ENCODE measurements around the gene SS18. TPM values are rescaled to one million over a fixed set of nuclear protein-coding genes. Genes with fewer than 3 reads are reported as not detected.

Gene SS18
- total RNA-seq, 1 donor from 2014 or later, result 60.0 TPM

DNA sequence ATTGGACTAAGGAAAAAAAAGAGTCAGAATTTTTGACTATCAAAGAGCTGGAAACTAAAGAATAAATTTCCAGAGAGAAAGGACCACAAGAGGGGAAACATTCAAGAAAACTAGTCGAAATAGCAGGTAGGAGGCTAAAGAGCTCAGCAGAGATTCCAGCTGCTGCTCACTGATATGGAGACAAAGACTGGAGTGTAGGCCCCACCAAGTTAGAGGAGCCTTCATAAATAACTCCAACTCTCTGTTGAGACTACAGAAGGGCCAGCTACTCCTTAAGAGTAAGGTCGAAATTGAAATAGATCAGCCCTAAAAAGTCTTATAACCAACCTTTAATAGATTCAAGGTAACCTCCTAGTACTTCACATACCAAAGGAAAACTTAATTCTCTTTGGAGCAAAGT, 31.1 kb downstream of the SS18 start:
- peaks cover 44% of the 10 kb centered on the region for H3K36me3 ChIP-seq

DNA sequence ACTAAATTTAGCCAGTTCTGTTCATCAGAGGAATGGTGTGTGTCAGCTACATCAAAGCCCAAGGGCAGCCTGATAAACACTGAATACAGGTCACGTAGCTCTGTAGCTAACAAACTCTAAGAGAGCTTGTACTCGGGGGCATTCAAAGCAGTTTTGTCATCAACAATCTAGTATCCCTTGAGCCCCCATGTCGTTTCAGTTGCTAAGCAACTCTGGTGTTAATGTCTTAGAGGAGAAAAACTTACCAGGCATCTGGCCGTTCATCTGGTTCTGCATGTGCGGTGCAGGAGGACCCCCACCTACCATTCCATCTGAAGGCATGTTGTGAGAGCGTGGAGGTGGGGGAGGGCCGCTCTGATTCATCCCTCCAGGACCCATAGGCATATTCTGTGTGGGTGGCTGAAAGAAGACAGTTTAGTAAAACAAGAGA, 33.1 kb downstream of the SS18 start:
- Histone ChIP-seq H3K4me1 (no peaks in the 10 kb centered on the region), H3K36me3 (peaks cover 55% of the 10 kb centered on the region), H3K27me3 (no peaks in the 10 kb centered on the region), H3K27ac (no peak overlapping the region), H3K4me3 (no peak overlapping the region), H3K9me3 (no peaks in the 10 kb centered on the region)
- intact Hi-C loops (cut with DNase I), result no loop called here
- DNase-seq, result no peak
- ATAC-seq, result no peak
- TF ChIP-seq, protein P1, sequence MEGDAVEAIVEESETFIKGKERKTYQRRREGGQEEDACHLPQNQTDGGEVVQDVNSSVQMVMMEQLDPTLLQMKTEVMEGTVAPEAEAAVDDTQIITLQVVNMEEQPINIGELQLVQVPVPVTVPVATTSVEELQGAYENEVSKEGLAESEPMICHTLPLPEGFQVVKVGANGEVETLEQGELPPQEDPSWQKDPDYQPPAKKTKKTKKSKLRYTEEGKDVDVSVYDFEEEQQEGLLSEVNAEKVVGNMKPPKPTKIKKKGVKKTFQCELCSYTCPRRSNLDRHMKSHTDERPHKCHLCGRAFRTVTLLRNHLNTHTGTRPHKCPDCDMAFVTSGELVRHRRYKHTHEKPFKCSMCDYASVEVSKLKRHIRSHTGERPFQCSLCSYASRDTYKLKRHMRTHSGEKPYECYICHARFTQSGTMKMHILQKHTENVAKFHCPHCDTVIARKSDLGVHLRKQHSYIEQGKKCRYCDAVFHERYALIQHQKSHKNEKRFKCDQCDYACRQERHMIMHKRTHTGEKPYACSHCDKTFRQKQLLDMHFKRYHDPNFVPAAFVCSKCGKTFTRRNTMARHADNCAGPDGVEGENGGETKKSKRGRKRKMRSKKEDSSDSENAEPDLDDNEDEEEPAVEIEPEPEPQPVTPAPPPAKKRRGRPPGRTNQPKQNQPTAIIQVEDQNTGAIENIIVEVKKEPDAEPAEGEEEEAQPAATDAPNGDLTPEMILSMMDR (IDR thresholded peaks at IDR 0.05), result no peak

More for the DNA sequence above, 31.1 kb downstream of the SS18 start:
- DNase-seq (no peak), ATAC-seq (no peak)
- no peak overlapping the region for H3K27ac ChIP-seq
- intact Hi-C loops (cut with DNase I), result no loop called here
- TF ChIP-seq, protein P1 (IDR thresholded peaks at IDR 0.05), result no peak
- H3K9me3 ChIP-seq, result no peaks in the 10 kb centered on the region
- no peak overlapping the region for H3K4me3 ChIP-seq
- no peaks in the 10 kb centered on the region for H3K27me3 ChIP-seq
- H3K4me1 ChIP-seq, result no peaks in the 10 kb centered on the region

DNA sequence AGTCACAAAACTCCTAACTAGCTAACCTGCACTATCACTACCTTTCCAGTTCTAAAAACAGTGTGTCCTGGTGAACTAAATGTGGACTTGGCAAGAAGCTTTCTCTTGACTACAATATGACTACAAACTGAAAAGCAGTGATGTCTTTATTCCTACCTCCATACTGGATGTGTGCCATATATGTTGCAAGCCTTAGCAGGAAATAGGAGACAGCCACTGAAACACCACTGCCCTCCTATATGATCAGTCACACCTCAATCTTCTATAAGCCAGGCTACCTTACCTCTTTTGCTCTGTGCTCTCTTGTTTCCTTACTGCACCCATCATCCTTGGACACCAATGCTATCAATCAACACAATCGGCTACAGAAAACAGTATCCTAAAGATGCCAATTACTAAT, 34.1 kb downstream of the SS18 start:
- H3K27ac ChIP-seq, result no peak overlapping the region
- intact Hi-C loops (cut with DNase I), result no loop called here
- no peaks in the 10 kb centered on the region for H3K27me3 ChIP-seq
- no peak for DNase-seq
- no peaks in the 10 kb centered on the region for H3K9me3 ChIP-seq
- ATAC-seq, result no peak
- H3K4me1 ChIP-seq, result no peaks in the 10 kb centered on the region
- H3K4me3 ChIP-seq, result no peak overlapping the region
- TF ChIP-seq, protein P1 (IDR thresholded peaks at IDR 0.05), result no peak
- peaks cover 60% of the 10 kb centered on the region for H3K36me3 ChIP-seq

DNA sequence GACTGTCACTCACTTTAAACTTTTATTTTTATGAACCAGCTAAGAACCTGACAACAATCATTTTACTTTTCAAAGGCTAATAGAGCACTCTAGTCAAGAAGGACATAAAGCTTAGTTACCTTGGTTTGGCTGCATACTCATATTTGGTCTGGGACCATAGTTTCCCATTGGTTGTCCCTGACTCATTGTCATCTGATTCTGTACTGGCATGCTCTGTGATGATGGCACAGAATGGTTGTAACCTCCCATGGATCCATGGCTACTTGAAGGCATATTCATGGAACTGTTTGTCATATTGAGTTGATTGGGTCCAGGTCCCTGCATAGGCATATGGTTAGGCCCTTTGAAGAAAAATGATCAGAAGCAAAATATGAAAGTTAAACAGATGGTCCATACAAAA, 37.9 kb downstream of the SS18 start:
- no peak overlapping the region for H3K4me3 ChIP-seq
- no peaks in the 10 kb centered on the region for H3K27me3 ChIP-seq
- H3K27ac ChIP-seq, result no peak overlapping the region
- TF ChIP-seq, protein P1 (IDR thresholded peaks at IDR 0.05), result no peak
- DNase-seq (no peak), ATAC-seq (no peak)
- no peaks in the 10 kb centered on the region for H3K4me1 ChIP-seq
- no peaks in the 10 kb centered on the region for H3K9me3 ChIP-seq
- intact Hi-C loops (cut with DNase I), result no loop called here
- H3K36me3 ChIP-seq, result peaks cover 66% of the 10 kb centered on the region

DNA sequence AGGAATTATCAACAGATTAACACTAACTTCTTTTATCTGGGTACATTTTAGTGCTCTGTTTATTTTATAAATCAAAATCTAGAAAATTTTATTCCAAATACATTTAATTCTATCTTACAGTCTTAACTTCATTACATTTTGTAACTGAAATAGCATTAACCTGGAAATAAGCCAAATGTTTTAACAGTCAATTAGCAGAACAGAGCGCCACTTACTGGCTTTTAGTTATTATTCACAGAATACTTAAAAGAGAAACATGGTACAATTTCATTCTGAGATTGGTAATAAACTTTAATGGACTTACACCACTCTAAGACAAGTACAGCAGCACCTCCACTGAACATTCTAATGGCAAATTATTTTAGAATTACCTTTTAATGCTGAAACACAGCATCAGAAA, 38.6 kb downstream of the SS18 start:
- intact Hi-C loops (cut with DNase I), result no loop called here
- Histone ChIP-seq H3K27me3 (no peaks in the 10 kb centered on the region), H3K27ac (no peak overlapping the region), H3K4me1 (no peaks in the 10 kb centered on the region), H3K9me3 (no peaks in the 10 kb centered on the region), H3K36me3 (peaks cover 59% of the 10 kb centered on the region), H3K4me3 (no peak overlapping the region)
- no peak for ATAC-seq
- TF ChIP-seq, protein P1 (IDR thresholded peaks at IDR 0.05), result no peak
- no peak for DNase-seq

DNA sequence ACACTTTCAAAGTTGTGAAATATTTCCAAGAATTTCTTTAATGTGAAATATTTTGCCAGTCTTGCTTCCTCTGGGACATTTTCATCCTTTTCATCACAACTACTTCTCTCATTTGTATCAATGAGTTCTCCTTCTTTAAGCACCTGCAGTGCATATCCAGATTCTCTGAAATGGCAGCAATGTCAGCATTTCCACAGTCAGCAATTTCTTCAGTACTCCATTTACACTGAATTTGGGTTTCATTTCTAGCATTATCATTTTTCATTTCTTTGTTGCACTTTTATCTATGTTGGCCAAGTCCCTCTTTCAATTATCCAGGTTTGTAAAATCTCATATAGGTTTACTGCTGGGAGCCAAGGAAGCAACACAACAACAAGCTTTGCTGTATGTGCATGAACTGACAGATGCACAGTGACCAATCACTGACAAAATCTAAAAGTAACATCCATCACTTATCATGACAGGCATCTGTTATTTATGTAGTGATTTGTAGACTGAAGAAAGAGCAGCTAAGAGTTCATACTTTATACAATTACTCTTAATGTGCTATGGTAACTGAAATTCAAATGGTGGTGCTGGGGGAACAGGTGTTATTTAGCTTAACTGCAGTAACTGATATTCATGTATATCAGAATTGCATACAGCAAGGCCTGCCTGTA, 43.9 kb downstream of the SS18 start:
- peaks cover 12% of the 10 kb centered on the region for H3K36me3 ChIP-seq
- H3K9me3 ChIP-seq, result no peaks in the 10 kb centered on the region
- H3K4me1 ChIP-seq, result no peaks in the 10 kb centered on the region
- H3K27ac ChIP-seq, result no peak overlapping the region
- no peaks in the 10 kb centered on the region for H3K27me3 ChIP-seq
- ATAC-seq, result no peak
- TF ChIP-seq, protein P1 (IDR thresholded peaks at IDR 0.05), result no peak
- DNase-seq, result no peak
- intact Hi-C loops (cut with DNase I), result no loop called here
- H3K4me3 ChIP-seq, result no peak overlapping the region

Data from upper lobe of right lung (tissue), 1 donor.